GM12864 (cell line): ENCODE results near the gene SLC35F5.
"Not testable (repeated sequence)": the region's sequence is repeated elsewhere in the genome, so short reads cannot be mapped to it uniquely, and the experiment has no call there.

Experiments
- DNase-seq: peaks from one replicate; pipeline ENCODE4 v3.0.0-alpha.2; 2011; ENCODE audit warnings: low read depth
- H3K4me3 ChIP-seq: 2 replicates; pipeline ENCODE4 v1.5.1; 2011; ENCODE audit warnings: mild to moderate bottlenecking, low read depth, low read length, control low read depth
- TF ChIP-seq, protein P1 (sequence below): IDR thresholded peaks from 2 replicates; pipeline ENCODE4 v1.5.1; 2011; ENCODE audit warnings: low read depth, mild to moderate bottlenecking, moderate library complexity, low read length, control low read depth, inconsistent platforms; ENCODE audit errors: missing control alignments

SLC35F5 gene

GRCh38 chr2:113707106-113707505 lies 49.3 kb downstream of the SLC35F5 start:
- no peak overlapping the region for H3K4me3 ChIP-seq
- TF ChIP-seq, protein P1, sequence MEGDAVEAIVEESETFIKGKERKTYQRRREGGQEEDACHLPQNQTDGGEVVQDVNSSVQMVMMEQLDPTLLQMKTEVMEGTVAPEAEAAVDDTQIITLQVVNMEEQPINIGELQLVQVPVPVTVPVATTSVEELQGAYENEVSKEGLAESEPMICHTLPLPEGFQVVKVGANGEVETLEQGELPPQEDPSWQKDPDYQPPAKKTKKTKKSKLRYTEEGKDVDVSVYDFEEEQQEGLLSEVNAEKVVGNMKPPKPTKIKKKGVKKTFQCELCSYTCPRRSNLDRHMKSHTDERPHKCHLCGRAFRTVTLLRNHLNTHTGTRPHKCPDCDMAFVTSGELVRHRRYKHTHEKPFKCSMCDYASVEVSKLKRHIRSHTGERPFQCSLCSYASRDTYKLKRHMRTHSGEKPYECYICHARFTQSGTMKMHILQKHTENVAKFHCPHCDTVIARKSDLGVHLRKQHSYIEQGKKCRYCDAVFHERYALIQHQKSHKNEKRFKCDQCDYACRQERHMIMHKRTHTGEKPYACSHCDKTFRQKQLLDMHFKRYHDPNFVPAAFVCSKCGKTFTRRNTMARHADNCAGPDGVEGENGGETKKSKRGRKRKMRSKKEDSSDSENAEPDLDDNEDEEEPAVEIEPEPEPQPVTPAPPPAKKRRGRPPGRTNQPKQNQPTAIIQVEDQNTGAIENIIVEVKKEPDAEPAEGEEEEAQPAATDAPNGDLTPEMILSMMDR: no peak
- no peak for DNase-seq

DNA sequence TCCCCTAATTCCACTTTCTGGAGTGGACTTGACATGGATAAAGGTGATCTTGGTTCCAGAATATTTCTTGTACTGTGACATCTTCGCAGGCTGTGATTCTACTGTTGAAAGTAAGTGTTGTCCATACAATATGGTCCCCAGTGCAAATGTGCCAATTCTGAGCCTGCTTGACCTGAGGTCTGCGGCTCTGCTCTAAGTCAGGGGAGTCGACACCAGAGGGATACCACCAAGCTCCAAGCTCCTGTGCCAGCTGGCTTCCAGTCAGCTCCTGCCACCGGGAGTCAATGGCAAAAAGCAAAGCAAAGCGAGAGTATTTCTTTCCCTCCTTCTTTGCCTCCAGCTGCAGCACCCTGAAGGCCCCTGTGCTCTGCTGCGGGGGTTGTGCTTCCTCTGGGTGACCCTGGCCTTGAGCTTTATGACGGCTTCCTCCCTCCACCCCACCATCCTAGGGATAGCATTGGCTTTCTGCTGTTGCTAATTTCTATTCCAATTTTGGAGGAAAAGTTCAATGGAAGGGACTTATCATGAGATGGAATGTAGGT lies 50.4 kb downstream of the SLC35F5 start:
- DNase-seq: no peak
- H3K4me3 ChIP-seq: no peak overlapping the region
- TF ChIP-seq, protein P1: no peak

- not testable (repeated sequence) for H3K4me3 ChIP-seq, DNase-seq
These were observed 52.0 kb downstream of the SLC35F5 start for GRCh38 chr2:113704300-113704993.

DNA sequence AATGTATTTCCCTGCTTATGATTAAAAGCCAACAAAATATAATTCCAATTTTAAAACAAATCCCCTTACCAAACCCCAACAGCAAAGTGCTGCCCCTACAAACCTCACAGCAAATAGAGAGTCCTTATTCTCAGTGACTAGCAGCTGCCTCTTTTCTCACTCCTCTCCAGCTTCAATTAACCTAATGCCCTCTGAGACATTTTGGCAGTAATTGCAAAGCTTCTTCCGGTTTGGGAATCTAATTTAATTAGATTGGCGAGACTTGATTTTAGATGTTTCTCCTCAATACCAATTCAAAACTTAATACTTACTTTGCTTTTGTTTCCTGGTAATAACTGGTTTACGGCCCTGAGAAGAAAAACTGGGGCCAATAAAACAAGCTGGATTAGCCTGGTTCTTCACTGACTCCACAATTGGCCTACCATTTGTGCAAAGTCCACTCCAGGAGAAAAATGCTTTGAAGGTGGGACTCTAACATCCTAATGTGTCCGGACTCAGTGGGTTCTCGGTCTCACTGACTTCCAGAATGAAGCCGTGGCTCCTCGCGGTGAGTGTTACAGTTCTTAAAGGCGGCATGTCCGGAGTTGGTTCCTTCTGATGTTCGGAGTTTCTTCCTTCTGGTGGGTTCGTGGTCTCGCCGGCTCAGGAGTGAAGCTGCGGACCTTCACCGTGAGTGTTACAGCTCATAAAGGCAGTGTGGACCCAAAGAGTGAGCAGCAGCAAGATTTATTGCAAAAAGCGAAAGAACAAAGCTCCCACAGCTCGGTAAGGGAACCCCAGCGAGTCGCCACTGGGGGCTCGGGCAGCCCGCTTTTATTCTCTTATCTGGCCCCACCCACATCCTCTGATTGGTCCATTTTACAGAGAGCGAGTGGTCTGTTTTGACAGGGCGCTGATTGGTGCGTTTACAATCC lies 52.8 kb downstream of the SLC35F5 start:
- TF ChIP-seq, protein P1: no peak
- H3K4me3 ChIP-seq: no peak overlapping the region
- DNase-seq: no peak

DNA sequence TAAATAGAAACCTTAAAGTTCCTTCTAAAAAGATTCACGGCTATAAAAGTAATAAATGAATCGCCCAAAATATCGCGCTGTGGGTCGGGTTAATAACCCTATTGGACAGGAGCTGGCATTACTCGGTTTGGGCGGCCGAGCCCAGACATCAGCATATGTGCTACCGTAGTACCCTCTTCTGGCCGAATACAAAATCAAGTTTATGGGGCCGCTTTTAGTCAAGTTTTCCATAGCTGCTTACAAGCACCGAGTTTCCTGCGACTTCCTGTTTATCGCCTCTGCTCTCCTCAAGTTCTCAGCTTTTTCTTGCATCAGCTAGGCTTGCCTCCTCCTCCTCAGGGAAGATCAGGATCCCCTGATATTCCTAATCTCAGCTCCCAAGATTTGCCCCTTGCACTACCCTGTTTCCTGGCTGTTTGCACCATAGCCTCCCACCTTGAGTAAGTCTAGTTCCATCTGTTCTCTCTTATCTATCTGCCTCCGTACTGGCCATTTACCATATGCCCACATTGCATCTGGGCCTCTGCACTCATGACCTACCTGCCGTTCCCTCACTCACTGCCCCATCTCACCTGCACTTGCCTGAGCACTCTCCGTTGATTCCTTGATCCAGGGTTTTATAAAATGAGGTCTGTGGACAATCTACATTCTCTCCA lies 56.1 kb downstream of the SLC35F5 start:
- DNase-seq: peak; percentile 70
- H3K4me3 ChIP-seq: no peak overlapping the region; the same call in 1 of the 2 replicates
- TF ChIP-seq, protein P1: peak; percentile 52

DNA sequence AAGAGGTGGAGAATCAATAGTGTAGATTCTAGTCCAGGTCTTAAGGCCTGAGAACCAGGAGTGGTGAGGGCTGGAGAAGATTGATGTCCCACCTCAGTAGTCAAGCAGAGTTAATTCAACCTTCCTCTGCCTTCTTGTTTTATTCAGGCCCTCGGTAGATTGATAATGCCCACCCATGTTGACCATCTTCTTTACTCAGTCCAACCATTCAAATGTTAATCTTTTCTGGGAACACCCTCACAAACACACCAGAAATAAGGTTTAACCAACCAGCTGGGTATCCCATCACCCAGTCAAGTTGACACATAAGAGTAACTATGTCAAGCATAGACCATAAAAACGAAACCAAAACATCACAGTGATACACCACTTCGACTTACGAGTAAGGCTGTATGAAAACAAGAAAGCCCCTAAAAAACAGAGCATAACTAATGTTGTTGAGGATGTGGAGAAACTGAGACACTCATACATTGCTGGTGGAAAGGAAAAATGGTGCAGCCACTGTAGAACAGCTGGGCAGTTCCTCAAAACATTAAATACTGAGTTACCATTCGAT lies 57.5 kb downstream of the SLC35F5 start:
- DNase-seq: peak; percentile 61
- TF ChIP-seq, protein P1: no peak
- peak overlapping the region; percentile 18 for H3K4me3 ChIP-seq

GRCh38 chr2:113698251-113698650 lies 58.2 kb downstream of the SLC35F5 start:
- not testable (repeated sequence) for DNase-seq, H3K4me3 ChIP-seq
